A549 (cell line): ENCODE measurements around the gene MRPL36. TPM values are rescaled to one million over a fixed set of nuclear protein-coding genes. Genes with fewer than 3 reads are reported as not detected.

Experiments used
- ATAC-seq, 2 experiments: fragments of 200-7000 bp in 1 of 2; fragments of >200 bp in 1 of 2; cut with Nextera tagmentation in 1 of 2; cut with Tn5 transposase in 1 of 2; 3 replicates each; pipeline versions ENCODE4 v1.8.0 to v1.9.1; 2018 to 2020; ENCODE audit warnings: mild to moderate bottlenecking in 1 of 2, moderate library complexity in 1 of 2
- CTCF ChIA-PET: fragments of 300-600 bp; sonication (Branson Sonifier 250); formaldehyde crosslinking; extraction: SDS; loops from one replicate; lab custom pipeline; 2021; ENCODE audit warnings: antibody characterized with exemption, inconsistent platforms; lab: Yijun Ruan, JAX
- POLR2A ChIA-PET: fragments of 350-600 bp; formaldehyde crosslinking; extraction: SDS; loops from one replicate; lab custom pipeline; 2021; ENCODE audit warnings: antibody characterized with exemption, inconsistent platforms; lab: Yijun Ruan, JAX
- DNase-seq, 2 experiments: peaks; one replicate each; pipeline versions ENCODE4 v3.0.0 to v3.0.0-alpha.2; 2011 to 2016; ENCODE audit warnings: low read depth in 1 of 2, low spot score in 1 of 2
- FAIRE-seq: peaks from 2 replicates; lab custom pipeline; 2011; peaks lifted over from hg19 to GRCh38; lab: Jason Lieb, UNC
- H3K27ac ChIP-seq, 2 experiments: fragments of >200 bp; sonication (Bioruptor Twin); formaldehyde crosslinking; 3 replicates each; pipeline ENCODE4 v1.5.1; 2016 to 2017
- H3K4me1 ChIP-seq: fragments of >200 bp; sonication (Bioruptor Twin); formaldehyde crosslinking; 3 replicates; pipeline ENCODE4 v1.6.1; 2016
- H3K4me2 ChIP-seq: fragments of >200 bp; sonication (Bioruptor Twin); formaldehyde crosslinking; 3 replicates; pipeline ENCODE4 v1.6.1; 2016
- H3K4me3 ChIP-seq: fragments of >200 bp; sonication (Bioruptor Twin); formaldehyde crosslinking; 3 replicates; pipeline ENCODE4 v1.5.1; 2016
- H3K9me3 ChIP-seq: fragments of >200 bp; sonication (Bioruptor Twin); formaldehyde crosslinking; 3 replicates; pipeline ENCODE4 v1.6.1; 2016
- BHLHE40 ChIP-seq: IDR thresholded peaks from 2 replicates; pipeline ENCODE4 v1.6.1; 2012; ENCODE audit warnings: low read depth, low read length, inconsistent platforms
- CBX8 ChIP-seq: fragments of 200-600 bp; sonication (generic); IDR thresholded peaks from 2 replicates; pipeline ENCODE4 v1.6.1; 2016
- EHF ChIP-seq: fragments of 250-450 bp; sonication (Bioruptor Pico); IDR thresholded peaks from 2 replicates; pipeline ENCODE4 v1.5.0; 2020; ENCODE audit warnings: mild to moderate bottlenecking
- EP300 ChIP-seq, 2 experiments: fragments of >200 bp; sonication (Bioruptor Twin); formaldehyde crosslinking; IDR thresholded peaks; 2 replicates in 1 of 2; 3 replicates in 1 of 2; pipeline ENCODE4 v1.6.1; 2016 to 2017
- HDAC2 ChIP-seq: fragments of 200-600 bp; sonication (generic); IDR thresholded peaks from 2 replicates; pipeline ENCODE4 v1.6.1; 2016
- HOXA7 ChIP-seq: fragments of 250-450 bp; sonication (Bioruptor Pico); IDR thresholded peaks from 2 replicates; pipeline ENCODE4 v1.5.0; 2020; ENCODE audit warnings: mild to moderate bottlenecking, moderate library complexity
- KDM1A ChIP-seq: fragments of 200-600 bp; sonication (generic); IDR thresholded peaks from 2 replicates; pipeline ENCODE4 v1.6.1; 2016; ENCODE audit warnings: low read depth, mild to moderate bottlenecking
- NPAS2 ChIP-seq: fragments of 250-450 bp; sonication (Bioruptor Pico); IDR thresholded peaks from 2 replicates; pipeline ENCODE4 v1.8.0; 2022; ENCODE audit warnings: mild to moderate bottlenecking, moderate library complexity, borderline replicate concordance
- POLR2A ChIP-seq: IDR thresholded peaks from 2 replicates; pipeline ENCODE4 v1.6.1; 2012; ENCODE audit warnings: mild to moderate bottlenecking, low read length
- POLR2AphosphoS2 ChIP-seq: conservative IDR thresholded peaks from 2 replicates; pipeline ENCODE4 v1.6.1; 2012; ENCODE audit warnings: low read length, improper control_type of control experiment, inconsistent platforms
- RNF2 ChIP-seq: fragments of 200-600 bp; sonication (generic); IDR thresholded peaks from 2 replicates; pipeline ENCODE4 v1.6.1; 2016; ENCODE audit warnings: low read depth, mild to moderate bottlenecking, antibody characterized with exemption, moderate library complexity, borderline replicate concordance
- TP53 ChIP-seq: fragments of 250-450 bp; sonication (Bioruptor Pico); IDR thresholded peaks from 2 replicates; pipeline ENCODE4 v1.5.0; 2021; ENCODE audit warnings: mild to moderate bottlenecking, moderate library complexity
- ZSCAN20 ChIP-seq: fragments of 250-450 bp; sonication (Bioruptor Pico); IDR thresholded peaks from 2 replicates; pipeline ENCODE4 v1.8.0; 2022; ENCODE audit warnings: mild to moderate bottlenecking, moderate library complexity
- WGBS: methylation state at CpG from one replicate; pipeline ENCODE4 v1.1.6; 2017; ENCODE audit errors: missing lambda C conversion rate; 5-methylcytosine and 5-hydroxymethylcytosine counted together
- polyA plus RNA-seq, 4 experiments: library from polyadenylated mRNA; depleted of rRNA in 3 of 4; stranded (reverse); fragments of >200 nt; fragmentation: RNase III in 1 of 4; extraction: RNeasy Plus Mini Kit Qiagen cat#74134 plus additional on column Dnase treatment in 1 of 4; gene quantifications; 2 replicates in 3 of 4; 3 replicates in 1 of 4; pipeline ENCODE4 v1.2.3, GENCODE V29; 2011 to 2017
- TF ChIP-seq, protein P1 (sequence below): fragments of 250-450 bp; sonication (Bioruptor Pico); IDR thresholded peaks from 2 replicates; pipeline ENCODE4 v1.5.0; 2020; ENCODE audit warnings: low read depth, mild to moderate bottlenecking, moderate library complexity
- TF ChIP-seq, protein P2 (sequence below): IDR thresholded peaks from 2 replicates; pipeline ENCODE4 v1.6.1; 2012
- TF ChIP-seq, protein P3 (sequence below): fragments of 150-350 bp; IDR thresholded peaks from 2 replicates; pipeline ENCODE4 v1.6.1; 2014; ENCODE audit warnings: low read depth, mild to moderate bottlenecking, low read length
- TF ChIP-seq, protein P4 (sequence below): fragments of >200 bp; sonication (Bioruptor Twin); formaldehyde crosslinking; IDR thresholded peaks from 3 replicates; pipeline ENCODE4 v1.6.1; 2016
- TF ChIP-seq, protein P5 (sequence below): IDR thresholded peaks from 2 replicates; pipeline ENCODE4 v1.6.1; 2012
- TF ChIP-seq, protein P6 (sequence below): fragments of >200 bp; sonication (Bioruptor Twin); formaldehyde crosslinking; IDR thresholded peaks from 2 replicates; pipeline ENCODE4 v1.6.1; 2016
- TF ChIP-seq, protein P7 (sequence below): fragments of 250-450 bp; sonication (Bioruptor Pico); IDR thresholded peaks from 2 replicates; pipeline ENCODE4 v1.5.0; 2021; ENCODE audit warnings: mild to moderate bottlenecking, moderate library complexity, borderline replicate concordance

The MRPL36 gene
- polyA plus RNA-seq, 2 of the 4 experiments (the other 2 are of a cell fraction) = 114 to 127 TPM

DNA sequence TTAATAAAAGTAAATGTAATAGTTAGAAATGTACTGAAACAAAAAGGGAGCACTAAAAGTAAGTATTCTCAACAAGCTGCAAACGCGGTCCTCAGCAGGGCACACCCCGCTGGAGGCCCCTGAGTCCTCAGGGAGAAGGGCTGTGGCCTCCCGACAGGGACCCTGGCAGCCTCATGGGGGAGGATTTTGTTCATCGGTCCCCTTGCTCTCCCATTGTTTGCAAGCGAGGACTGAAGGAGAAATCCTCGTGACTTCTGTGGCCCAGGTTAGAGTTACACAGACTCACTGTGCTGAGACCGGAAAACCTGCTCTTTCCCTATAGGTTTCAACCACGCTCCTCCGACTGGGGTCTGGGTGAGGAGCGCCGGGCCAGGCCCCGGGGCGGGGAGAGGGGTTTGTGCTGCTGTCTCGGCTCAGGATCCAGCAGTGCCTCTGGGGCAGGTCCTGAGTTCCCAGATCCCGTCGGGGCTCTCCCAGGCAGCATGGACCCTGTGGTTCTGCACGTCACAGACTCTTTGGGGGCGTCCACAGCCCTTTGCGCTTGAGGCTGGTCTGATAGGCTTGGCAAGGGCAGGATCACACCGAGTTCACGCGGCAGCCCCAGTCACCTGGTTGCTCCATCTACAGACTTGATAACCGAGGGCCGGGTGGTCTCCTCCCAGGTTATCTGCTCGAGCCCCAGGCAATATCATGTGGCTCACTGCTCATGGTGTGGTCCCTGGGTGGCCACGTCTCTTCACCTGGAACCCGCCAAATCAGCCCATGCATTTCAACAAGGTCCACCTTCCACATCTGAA lies 38.8 kb downstream of the MRPL36 start (continued):
- TF ChIP-seq, protein P1, sequence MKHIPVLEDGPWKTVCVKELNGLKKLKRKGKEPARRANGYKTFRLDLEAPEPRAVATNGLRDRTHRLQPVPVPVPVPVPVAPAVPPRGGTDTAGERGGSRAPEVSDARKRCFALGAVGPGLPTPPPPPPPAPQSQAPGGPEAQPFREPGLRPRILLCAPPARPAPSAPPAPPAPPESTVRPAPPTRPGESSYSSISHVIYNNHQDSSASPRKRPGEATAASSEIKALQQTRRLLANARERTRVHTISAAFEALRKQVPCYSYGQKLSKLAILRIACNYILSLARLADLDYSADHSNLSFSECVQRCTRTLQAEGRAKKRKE (CRISPR knock-in tag) = no peak
- TF ChIP-seq POLR2A = no peak
- no peak for TF ChIP-seq NPAS2 (CRISPR knock-in tag)
- TF ChIP-seq, protein P2, sequence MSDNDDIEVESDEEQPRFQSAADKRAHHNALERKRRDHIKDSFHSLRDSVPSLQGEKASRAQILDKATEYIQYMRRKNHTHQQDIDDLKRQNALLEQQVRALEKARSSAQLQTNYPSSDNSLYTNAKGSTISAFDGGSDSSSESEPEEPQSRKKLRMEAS = no peak

- ChIA-PET POLR2A (no interaction called here), CTCF (interaction anchor here (1.0 kb wide), 1 partner anchor 10 kb away, joined by 3 read pairs; no protein-coding TSS in a partner anchor)
- Histone ChIP-seq H3K27ac (no peak overlapping the region), H3K4me3 (no peak overlapping the region), H3K4me1 (no peaks in the 10 kb centered on the region), H3K9me3 (no peaks in the 10 kb centered on the region), H3K4me2 (no peak overlapping the region)
- TF ChIP-seq POLR2AphosphoS2 (no peak), BHLHE40 (no peak)
- ATAC-seq (no peak), FAIRE-seq (no peak), DNase-seq (no peak)
- WGBS = 73% methylated on average over 4 of the region's 4 CpGs
Observed at GRCh38 chr5:1760231-1760630, 39.4 kb downstream of the MRPL36 start.

- no peak for FAIRE-seq
- TF ChIP-seq RNF2 = no peak
- no peak for TF ChIP-seq EHF (CRISPR knock-in tag)
- TF ChIP-seq, protein P3, sequence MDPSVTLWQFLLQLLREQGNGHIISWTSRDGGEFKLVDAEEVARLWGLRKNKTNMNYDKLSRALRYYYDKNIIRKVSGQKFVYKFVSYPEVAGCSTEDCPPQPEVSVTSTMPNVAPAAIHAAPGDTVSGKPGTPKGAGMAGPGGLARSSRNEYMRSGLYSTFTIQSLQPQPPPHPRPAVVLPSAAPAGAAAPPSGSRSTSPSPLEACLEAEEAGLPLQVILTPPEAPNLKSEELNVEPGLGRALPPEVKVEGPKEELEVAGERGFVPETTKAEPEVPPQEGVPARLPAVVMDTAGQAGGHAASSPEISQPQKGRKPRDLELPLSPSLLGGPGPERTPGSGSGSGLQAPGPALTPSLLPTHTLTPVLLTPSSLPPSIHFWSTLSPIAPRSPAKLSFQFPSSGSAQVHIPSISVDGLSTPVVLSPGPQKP = no peak
- TF ChIP-seq, protein P4, sequence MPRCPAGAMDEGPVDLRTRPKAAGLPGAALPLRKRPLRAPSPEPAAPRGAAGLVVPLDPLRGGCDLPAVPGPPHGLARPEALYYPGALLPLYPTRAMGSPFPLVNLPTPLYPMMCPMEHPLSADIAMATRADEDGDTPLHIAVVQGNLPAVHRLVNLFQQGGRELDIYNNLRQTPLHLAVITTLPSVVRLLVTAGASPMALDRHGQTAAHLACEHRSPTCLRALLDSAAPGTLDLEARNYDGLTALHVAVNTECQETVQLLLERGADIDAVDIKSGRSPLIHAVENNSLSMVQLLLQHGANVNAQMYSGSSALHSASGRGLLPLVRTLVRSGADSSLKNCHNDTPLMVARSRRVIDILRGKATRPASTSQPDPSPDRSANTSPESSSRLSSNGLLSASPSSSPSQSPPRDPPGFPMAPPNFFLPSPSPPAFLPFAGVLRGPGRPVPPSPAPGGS = no peak
- TF ChIP-seq, protein P5, sequence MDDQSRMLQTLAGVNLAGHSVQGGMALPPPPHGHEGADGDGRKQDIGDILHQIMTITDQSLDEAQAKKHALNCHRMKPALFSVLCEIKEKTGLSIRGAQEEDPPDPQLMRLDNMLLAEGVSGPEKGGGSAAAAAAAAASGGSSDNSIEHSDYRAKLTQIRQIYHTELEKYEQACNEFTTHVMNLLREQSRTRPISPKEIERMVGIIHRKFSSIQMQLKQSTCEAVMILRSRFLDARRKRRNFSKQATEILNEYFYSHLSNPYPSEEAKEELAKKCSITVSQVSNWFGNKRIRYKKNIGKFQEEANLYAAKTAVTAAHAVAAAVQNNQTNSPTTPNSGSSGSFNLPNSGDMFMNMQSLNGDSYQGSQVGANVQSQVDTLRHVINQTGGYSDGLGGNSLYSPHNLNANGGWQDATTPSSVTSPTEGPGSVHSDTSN = no peak
- no peak for TF ChIP-seq TP53 (CRISPR knock-in tag)
- TF ChIP-seq, protein P6, sequence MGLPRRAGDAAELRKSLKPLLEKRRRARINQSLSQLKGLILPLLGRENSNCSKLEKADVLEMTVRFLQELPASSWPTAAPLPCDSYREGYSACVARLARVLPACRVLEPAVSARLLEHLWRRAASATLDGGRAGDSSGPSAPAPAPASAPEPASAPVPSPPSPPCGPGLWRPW = no peak
- no peak for TF ChIP-seq NPAS2 (CRISPR knock-in tag)
- TF ChIP-seq, protein P7, sequence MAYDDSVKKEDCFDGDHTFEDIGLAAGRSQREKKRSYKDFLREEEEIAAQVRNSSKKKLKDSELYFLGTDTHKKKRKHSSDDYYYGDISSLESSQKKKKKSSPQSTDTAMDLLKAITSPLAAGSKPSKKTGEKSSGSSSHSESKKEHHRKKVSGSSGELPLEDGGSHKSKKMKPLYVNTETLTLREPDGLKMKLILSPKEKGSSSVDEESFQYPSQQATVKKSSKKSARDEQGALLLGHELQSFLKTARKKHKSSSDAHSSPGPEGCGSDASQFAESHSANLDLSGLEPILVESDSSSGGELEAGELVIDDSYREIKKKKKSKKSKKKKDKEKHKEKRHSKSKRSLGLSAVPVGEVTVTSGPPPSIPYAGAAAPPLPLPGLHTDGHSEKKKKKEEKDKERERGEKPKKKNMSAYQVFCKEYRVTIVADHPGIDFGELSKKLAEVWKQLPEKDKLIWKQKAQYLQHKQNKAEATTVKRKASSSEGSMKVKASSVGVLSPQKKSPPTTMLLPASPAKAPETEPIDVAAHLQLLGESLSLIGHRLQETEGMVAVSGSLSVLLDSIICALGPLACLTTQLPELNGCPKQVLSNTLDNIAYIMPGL (CRISPR knock-in tag) = no peak
- no peak for TF ChIP-seq EP300 (IDR thresholded peaks at IDR 0.05)
- no peak for TF ChIP-seq KDM1A
- TF ChIP-seq ZSCAN20 = no peak
- TF ChIP-seq, protein P2 = no peak
- TF ChIP-seq HDAC2 = no peak
- TF ChIP-seq CBX8 = no peak
- no peak for TF ChIP-seq HOXA7
- ChIA-PET POLR2A (no interaction called here), CTCF (interaction anchor here (1.0 kb wide), 1 partner anchor 9 kb away, joined by 3 read pairs; no protein-coding TSS in a partner anchor)
- 35% methylated on average over 13 of the region's 13 CpGs for WGBS
- H3K27ac ChIP-seq = no peak overlapping the region
- no peaks in the 10 kb centered on the region for H3K4me1 ChIP-seq
- DNase-seq = no peak
- H3K4me3 ChIP-seq = no peak overlapping the region
- no peaks in the 10 kb centered on the region for H3K9me3 ChIP-seq
- no peak overlapping the region for H3K4me2 ChIP-seq
- no peak for ATAC-seq
Observed at GRCh38 chr5:1759378-1759970, 40.2 kb downstream of the MRPL36 start.
